Measurements from ENCODE around the gene KAZN.

KAZN gene

DNA sequence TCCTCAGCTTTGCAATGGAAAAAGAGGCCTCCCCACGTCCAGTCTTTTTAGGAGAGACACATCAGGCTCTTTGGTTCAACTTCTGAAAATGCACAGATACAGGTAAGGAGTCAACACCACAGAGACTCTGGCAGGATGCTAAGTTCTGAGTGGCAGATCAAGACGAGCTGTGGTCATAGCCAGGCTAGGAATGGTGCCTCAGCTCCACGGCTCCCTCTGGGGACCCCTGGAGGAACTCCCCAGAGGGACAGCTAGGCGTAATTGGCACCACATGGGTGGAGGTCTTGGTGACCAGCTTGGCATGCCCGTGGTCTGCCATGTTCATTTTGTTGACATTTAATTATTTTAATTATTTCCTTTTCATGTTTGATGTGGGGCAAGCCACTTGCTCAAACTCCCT, 206.1 kb downstream of the KAZN start:
- DNase-seq: no peak

DNA sequence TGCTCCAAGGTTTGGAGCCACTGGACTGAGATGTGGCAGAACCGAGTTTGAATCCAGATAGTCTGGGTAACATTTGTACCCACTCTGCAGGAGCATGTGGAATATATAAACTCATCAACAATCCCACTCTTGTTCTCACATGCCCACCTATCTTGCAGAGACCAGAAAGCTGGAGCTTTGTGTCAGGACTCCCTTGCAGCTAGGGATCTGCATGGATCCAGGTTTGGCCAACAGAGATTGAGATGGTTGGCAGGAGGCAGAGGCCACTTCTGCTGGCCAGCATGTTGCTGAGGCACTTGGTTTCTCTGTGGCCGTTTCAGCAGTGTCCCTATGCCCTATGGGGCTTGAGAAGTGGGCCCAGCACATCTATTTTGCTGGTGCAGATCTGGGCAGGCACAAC, 208.3 kb downstream of the KAZN start:
- no peak for DNase-seq

DNA sequence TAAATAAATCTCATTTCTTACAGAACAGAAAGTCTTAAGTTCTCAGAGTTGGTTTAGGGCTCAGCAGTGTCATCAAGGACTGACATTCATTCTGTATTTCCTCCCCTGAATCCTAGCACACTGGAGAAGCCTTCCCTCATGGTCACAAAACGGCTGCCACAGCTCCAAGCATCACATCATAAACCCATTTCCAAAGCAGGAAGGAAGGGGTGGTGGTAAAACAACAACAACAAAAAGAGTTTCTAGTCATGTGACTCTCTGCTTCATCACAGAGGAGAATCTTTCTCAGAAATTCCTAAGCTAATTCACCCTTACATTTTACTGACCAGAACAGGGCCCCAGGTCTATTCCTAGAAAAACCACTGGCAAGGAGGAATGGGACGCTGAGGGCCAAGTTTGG, 210.3 kb downstream of the KAZN start:
- no peak for DNase-seq

DNA sequence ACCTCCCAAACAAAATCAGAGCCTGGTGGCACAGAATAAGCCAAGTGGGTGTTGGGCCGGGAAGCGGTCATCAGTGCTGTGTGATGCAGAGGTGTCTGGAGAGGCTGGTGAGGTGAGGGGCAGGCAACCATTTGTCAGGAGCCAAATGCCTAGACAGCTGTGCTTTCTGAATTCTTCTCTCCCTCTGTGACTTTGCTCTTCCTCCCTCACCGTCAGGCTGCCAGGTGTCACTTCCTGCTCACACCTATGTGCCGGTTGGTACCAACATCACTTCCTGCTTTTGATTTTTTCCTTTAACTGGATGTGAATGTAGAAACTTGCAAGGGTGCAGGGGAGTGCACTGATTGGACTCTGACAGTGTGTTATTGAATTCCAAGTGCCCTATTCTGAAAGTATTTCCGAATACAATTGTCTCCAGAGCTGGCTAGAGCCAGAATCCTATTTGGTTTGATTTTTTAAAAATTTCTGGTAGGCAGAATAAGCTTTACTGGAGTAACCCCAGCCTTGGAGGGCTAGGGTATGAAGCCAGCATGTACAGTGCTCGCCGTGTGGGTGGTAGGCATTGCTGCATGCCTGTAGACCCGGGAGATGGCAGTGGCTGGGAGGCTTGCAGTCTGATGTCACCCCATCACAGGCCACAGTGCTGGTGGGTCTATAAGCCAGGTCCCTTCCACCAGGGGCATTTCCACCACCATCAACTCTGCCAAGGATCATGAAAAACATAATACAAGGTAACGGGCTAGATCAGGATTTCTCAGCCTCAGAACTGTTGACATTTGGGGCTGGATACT, 210.9 kb downstream of the KAZN start:
- no peak for DNase-seq

DNA sequence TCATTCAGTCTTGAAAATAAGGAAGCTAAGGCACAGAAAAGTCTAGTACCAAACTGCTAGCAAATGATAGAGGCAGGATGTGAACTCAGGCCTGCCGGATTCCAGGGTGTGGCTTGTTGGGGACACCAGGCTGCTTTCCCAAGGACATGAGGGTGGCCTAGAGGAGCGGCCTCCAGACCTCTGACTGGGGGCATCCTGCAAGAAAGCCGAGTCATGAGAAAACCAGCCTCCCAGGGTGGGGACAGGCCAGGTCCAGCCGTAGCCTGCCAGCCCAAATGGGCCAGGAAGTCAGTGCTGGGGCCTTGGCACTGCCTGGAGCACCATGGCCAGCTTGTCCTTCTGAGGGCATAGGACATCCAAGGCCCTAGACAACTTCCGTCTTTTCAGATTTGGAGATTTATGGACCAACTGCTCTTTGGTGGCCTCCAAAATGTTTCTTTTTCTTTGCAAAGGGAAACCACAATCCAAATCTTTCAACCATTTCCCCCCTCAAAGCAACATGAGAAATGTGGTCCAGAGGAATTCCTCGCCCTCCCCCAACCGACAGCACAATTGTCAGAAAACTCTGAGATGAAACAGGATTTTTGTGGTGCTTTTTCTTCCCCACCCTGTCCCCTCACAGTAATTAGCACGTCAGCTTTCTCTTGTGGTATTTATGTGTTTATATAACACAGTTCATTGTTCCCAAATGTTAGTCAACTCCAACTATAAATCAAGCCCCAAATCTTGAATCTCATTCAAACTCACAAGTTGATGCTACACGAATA, 212.3 kb downstream of the KAZN start:
- peak; percentile 92 for DNase-seq

DNA sequence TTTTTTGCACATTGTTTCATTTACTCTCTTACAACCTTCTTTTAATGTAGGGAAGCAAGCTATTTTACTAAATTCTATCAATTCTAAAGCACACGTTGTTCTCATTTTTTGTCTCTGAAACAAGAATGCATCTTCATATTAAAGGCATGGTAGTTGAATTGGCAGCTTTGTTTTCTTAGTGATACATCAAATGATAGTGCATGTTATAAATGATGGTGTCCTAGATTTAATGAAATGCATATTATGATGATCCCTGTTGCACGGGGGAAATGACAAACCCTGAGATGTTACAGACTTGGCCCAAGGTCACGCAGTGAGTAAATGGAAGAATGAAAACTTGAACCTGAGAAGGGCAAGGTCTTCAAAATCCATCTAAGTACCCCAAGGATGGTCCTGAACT, 213.1 kb downstream of the KAZN start:
- DNase-seq: peak; percentile 20

DNA sequence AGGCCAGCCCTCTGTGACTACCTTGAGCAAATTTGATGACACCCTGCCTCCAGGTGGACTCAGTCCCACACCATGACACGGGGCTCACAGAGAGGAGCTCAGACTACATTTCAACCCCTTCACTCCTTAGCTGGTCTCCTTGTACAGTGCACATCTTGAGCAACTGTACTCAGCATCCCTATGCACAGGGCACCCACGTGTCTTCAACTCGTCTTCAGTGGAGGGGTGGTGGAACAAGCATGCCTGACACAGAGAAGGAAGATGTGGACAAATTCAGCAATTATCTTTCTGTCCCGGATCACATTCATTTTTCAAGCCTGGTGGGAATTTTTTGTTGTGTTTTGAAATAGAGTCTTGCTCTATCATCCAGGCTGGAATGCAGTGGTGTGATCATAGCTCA, 213.7 kb downstream of the KAZN start:
- DNase-seq: no peak

DNA sequence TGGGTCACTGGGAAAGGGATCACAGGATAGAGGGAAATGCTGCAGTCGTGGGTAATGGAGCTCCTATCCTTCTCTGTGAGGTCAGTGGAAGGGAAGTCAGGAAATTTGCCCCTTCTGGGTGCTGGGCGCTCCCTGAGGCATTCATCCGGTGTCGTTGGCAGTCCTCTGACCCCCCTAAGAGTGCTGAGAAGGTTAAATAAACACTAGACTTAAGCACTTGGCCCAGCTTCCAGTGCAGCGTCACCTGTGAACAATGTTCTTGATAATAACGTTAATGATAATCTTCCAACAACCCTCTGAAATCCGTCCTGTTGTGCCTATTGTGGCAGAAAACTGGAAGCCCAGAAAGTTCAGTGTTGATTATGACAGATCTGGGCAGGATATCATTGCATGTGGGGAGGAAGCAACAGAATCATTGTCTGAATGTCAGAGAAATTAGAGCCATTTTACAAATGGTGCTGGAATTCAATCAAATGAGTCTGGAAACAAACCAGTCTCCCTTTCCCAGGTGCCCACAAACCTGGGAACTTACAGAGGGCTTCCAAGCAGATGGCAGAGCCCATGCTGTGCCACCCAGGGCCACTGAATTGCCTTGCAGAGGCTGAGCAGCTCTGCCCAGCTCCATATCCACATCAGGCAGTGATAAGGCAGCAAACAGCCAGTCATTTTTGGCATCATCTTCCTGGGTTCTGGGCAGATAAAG, 216.8 kb downstream of the KAZN start:
- no peak for DNase-seq

DNA sequence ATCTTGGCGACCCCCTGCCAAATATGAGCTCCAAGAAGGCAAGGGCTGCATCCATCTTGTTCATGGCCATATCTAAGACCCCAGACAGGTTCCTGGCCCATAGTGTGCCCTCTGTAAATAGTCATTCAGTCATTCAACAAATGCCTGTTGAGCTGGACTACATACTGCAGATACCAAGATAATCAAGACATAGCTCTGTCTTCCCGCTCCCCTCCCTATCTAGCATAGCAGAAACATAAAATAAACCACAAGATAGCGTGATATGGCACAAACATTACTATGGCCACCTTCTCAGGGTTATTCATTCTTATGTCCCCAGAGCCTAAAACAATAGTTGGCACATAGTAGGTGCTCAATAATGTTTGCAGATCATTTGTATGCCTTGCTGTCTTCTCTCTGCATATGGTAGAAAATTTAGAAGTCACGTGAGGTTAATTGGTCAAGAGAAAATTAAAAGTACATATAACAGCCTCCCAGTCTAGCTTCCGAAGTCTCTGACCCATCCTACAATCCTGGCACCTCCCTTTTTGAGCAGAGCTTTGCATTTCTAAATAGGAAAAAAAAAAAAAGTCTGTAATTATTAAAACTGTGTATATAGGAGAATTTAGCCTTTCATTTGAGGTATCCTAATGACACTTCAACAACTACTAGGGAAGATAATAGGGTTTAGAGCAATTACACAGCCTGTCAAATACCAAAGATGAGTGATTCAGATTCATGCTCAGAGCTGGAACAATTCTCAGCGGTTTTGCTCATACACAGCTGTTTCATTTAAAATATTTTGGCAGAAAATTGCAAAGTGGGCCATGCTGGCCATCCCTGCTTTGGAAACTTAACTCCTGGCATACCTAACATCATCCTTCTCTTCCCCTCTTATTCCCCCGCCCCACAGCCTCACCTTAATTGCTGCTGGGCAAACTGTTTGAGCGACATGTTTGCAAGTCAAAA, 219.0 kb downstream of the KAZN start:
- peak; percentile 22 for DNase-seq

DNA sequence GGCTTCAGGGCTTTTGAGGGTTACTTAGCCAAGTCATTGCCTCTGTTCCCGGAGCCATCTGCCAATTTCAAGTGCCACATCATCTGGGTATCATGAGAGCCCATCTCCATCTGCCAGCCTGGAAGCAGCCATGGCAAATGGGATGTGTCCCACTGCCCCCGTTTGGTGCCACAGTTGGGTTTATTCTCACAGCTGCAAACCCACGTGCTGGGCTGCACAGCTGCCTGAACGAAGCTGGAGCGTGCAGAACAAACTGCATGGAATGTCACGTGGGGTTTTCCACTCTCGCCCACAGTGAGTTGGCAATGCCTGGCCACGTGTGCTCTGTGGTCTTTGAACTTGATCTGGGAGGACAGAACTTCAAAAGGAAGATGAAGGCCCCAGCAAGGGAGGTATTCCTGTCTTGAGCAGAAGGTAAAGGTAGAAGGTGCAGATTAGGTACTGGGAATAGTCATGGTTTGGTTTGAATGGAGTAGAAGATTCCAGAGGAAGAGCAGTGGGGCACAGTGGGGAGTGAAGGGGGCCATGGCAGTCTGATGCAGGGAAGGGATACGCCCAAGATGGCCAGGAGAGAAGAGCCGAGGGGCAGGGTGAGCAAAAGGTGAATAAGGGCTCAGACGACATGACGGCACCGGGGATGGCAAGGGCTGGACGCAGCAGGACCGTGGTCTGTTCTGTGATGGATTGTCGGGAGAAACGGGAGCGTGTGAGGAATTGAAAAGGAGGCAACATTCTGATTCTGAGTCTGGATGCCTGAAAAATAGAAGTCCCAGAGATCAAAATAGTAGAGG, 222.0 kb downstream of the KAZN start:
- DNase-seq: no peak

DNA sequence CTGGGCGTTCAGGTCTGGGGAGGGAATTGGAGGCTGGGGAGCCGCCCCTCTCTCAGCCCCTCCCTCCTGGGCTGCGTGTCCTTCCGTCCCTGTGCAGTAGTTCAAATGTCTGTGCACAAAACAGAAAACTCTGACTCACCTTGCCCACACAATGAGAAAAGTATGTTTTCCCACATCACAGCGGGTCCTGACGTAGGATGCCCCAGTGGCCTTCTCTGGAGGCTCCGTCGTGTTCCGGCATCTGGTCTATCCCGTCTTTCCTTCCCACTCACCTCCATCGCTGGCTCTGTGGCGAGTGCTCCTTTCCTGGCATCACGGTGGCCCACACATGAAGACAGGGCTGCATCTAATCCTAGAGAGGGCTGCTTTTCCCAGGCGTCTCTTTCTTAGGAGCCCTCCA, 224.0 kb downstream of the KAZN start:
- DNase-seq: peak; percentile 42

DNA sequence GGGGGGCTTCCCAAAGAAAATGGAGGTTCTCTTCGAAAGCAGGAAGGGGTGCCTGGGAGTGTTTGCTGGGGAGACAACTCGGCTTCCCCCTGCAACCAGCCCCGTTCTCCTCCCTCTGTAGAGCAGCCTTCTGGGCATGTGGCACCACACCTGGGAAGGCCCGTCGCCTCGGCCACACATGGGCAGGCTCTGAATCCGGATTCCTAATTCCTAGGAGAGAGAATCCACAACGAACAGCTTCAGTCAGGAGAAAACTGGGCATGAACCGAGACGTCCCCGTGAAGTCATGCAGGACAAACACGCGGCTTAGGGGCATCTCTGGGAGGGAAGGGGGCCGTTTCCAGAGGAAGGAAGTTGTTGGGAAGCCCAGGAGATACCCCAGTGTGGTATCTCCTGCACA, 224.5 kb downstream of the KAZN start:
- DNase-seq: no peak

DNA sequence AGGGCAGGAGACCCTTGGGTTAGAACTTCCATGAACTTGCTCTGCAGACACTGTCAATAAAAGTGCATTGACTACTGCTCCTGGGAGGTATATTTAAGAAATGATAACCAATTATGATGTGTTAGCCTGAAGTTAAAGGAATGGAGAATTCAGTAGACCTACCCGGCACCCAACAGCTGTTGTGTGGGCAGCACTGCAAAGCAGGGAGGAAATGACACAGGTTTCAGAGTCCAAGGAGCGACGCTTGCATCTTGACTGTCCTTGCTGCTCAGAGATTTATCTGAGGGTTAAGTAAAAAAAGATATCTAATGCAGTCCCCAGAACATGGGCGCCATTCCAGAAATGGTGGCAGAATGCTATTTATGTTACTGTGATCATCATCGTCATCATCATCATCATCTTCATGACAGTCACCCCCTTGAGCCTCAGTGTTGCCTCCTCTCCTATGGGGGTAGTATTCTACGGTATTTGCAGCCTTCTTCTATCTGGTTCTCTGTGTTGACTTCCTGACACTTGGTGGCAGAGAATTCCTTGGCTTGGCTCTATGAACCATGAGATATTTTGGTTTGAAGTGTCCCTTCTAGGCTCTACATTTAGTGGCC, 225.9 kb downstream of the KAZN start:
- no peak for DNase-seq

DNA sequence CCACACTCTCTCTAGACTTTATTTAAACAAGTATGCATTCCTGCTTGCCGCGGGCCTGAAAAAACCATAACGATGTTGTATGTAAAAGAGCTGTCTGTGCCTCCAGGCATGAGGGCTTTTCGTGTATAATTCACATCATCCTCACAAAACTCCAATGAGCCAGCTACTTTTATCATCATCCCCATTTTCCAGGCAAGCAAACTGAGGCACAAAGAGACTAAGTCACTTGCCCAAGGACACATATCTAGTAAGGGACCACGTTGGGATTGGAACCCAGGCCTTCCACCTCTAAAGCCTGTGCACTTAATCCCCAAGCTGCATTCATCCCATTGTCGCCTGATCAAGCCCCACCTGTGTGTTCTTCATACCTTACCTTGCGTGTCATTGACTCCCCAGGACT, 226.9 kb downstream of the KAZN start:
- DNase-seq: no peak

DNA sequence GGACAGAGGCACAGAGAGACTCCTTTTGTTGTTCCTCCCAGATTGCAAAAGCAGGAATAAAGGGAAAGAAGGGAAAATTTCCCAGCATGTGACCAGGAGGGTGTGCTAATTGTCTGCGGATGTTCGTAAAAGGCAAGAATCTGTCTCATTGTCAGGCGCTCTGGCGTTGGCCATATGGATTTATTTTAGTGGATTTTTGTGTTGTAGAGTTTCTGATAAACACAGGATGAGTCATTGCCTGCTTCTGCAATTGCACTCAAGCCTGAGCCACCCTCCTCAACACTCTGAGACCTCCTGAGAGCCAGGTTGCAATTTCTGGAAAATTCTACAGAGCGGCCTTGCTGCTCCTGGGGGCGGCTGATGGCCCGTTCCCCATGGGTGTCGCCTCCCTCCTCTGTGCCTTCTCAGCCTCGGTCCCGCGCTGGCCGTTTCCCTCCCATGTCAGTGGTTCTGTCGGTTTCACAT, 227.7 kb downstream of the KAZN start:
- peak; percentile 94 for DNase-seq

DNA sequence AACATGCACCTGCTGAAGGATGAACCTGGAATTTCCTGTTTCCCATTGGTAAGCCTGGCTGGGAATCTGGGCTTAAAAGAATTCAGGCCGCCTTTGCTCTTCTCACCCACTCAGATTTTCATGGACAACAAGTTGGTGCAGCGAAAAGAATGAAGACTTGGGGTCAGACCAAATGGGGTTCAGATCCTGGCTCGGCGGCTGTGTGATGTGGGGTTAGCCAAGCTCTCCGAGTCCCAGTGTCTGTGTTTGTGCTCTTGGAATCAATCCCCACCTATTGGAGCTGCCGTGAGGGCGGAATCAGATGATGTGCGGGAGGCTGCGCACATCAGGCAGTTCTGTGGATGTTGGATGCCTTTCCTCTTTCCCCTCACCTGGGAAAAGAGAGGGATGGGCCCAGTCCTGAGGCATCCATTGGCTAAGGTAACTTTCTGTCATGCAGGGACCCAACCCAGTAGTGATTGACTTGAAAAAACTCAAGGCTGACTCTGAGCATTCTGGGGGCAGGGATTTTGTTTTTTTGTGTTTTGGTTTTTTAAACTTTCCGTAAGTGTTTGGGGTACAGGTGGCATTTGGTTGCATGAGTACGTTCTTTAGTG, 228.3 kb downstream of the KAZN start:
- no peak for DNase-seq

DNA sequence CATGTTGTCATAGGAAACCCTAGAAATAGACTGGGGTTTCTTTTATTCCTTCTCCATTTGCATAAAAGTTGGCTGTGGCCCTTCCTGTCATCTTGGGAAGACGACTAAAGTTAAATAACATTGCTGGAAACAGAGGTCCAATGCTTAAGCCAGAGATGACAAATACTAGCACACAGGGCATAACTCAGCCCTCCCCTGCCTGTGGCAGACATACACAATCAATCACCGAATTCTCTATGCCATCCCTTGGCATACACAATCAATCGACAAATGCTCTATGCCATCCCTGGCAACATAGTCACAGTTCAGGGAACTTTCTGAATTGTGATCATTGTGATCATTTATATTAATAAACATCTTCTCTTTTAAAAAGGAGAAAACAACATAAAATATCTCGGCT, 229.4 kb downstream of the KAZN start:
- no peak for DNase-seq

DNA sequence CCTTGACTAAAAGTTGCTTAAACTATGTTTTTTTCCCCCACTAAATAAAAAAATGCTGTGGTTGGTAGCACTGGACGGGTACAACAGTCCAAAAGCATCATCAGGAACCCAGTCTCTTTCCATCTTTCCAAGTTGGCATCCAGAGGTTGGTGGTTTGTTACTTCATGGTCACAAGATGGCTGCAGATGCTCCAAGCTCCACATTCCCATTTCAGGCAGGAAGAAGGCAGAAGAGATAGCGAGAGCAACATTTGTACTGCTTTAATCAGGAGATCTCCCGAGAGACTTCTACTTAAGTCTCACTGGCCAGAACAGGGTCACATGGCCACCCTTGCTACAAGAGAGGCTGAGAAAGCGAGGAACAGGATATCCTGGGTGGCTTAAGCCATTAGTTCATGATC, 230.2 kb downstream of the KAZN start:
- DNase-seq: no peak

DNA sequence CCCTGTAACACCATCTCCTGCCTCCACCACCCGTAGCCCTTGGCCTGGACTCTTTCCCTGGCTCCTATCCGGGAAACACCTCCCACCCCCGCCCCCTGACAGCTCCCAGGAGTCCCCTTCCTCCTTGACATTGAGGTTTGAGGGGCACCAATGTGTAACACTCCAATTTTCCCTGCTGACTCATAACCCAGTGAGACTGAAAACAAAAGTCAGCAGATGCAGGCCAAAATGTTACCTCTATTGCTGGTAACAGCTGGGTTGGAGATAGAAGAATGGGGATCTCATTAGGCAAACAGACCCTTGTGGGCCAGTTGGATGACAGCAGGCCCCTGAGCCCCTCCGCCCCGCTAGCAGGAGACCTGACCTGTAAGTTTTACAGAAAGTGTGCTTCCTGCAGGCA, 237.2 kb downstream of the KAZN start:
- DNase-seq: peak; percentile 51

DNA sequence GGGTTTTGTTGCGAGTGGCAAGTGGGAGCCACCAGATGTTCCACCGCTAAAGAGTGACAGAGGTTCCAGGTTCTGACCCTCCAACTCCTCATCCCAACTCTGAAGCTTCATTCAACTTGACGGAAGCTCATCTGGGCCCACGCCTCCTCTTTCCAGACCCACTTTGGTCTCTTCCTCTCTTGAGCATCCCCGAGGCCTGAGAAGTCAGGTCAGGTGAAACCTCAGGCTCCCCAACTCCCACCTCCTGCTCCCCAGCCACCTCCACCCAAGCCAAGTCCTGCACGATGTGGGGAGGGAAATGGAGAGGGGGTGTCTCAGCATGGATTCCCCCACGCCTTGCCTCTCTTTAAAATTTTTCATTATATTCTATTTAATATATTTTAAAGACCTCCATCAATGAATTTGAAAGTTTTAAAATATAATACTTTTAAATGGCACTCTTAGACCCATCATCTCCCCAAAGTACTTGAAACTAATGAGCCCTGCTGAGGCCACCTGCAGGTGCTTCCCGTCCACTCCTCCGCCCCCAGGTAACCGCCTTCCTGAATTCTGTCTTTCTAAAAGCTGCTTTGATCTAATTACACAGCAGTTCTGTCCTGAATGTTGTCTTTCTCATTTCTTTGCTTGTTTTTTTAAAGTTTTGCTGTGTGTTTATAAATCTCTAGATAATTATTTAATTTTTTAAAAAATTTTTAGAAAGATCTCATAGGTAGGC, 238.1 kb downstream of the KAZN start:
- no peak for DNase-seq

All from fibroblast of skin of right quadriceps (primary cell).